GM23338 (cell line): ENCODE data around the gene CACNA2D1. TPM values are rescaled to one million over a fixed set of nuclear protein-coding genes. Genes with fewer than 3 reads are reported as not detected.

Source experiments
- ATAC-seq: fragments of 200-7000 bp; cut with Tn5 transposase; 3 replicates; pipeline ENCODE4 v1.9.1; 2020
- DNase-seq: peaks from one replicate; pipeline ENCODE4 v3.0.0-alpha.2; 2015; ENCODE audit warnings: low spot score
- H2AFZ ChIP-seq: fragments of 200-600 bp; sonication (generic); 2 replicates; pipeline ENCODE4 v1.8.0; 2016; ENCODE audit warnings: antibody characterized with exemption, mild to moderate bottlenecking, moderate library complexity
- H3F3A ChIP-seq: fragments of 200-600 bp; sonication (generic); replicated peaks from 2 replicates; pipeline ENCODE4 v1.8.0; 2017; ENCODE audit warnings: antibody characterized with exemption, mixed run types, low read depth
- H3K27ac ChIP-seq: fragments of 200-600 bp; sonication (generic); 2 replicates; pipeline ENCODE4 v1.6.1; 2016; ENCODE audit warnings: low read depth
- H3K27me3 ChIP-seq: fragments of 200-600 bp; sonication (generic); 2 replicates; pipeline ENCODE4 v1.8.0; 2016; ENCODE audit warnings: mild to moderate bottlenecking, mixed run types, moderate library complexity; ENCODE audit not compliant: insufficient read depth
- H3K36me3 ChIP-seq: fragments of 200-600 bp; sonication (generic); 2 replicates; pipeline ENCODE4 v1.8.0; 2016; ENCODE audit warnings: mild to moderate bottlenecking; ENCODE audit not compliant: insufficient read depth
- H3K4me1 ChIP-seq: fragments of 200-600 bp; sonication (generic); 2 replicates; pipeline ENCODE4 v1.8.0; 2016; ENCODE audit warnings: mild to moderate bottlenecking, moderate library complexity; ENCODE audit not compliant: insufficient read depth
- H3K4me2 ChIP-seq: fragments of 200-600 bp; sonication (generic); 2 replicates; pipeline ENCODE4 v1.7.1; 2017; ENCODE audit warnings: mixed run types
- H3K4me3 ChIP-seq: fragments of 200-600 bp; sonication (generic); 2 replicates; pipeline ENCODE4 v1.6.1; 2016; ENCODE audit warnings: mixed run types
- H3K79me2 ChIP-seq: fragments of 200-600 bp; sonication (generic); replicated peaks from 2 replicates; pipeline ENCODE4 v1.8.0; 2017; ENCODE audit warnings: mild to moderate bottlenecking; ENCODE audit not compliant: insufficient read depth
- H3K9me2 ChIP-seq: fragments of 200-600 bp; sonication (generic); 2 replicates; pipeline ENCODE4 v1.8.0; 2017; ENCODE audit not compliant: insufficient read depth
- H4K20me1 ChIP-seq: fragments of 200-600 bp; sonication (generic); replicated peaks from 2 replicates; pipeline ENCODE4 v1.8.0; 2017; ENCODE audit warnings: mild to moderate bottlenecking; ENCODE audit not compliant: insufficient read depth
- H3K27ac Mint-ChIP-seq: 2 replicates; pipeline ENCODE4 v1.8.0; 2020; ENCODE audit warnings: inconsistent platforms, mild to moderate bottlenecking, moderate library complexity, mixed read lengths
- H3K27me3 Mint-ChIP-seq: 3 replicates; pipeline ENCODE4 v1.8.0; 2022; ENCODE audit warnings: low read depth, mild to moderate bottlenecking, moderate library complexity, mixed read lengths, inconsistent platforms; ENCODE audit not compliant: insufficient read depth, poor library complexity
- H3K36me3 Mint-ChIP-seq: 3 replicates; pipeline ENCODE4 v1.8.0; 2021; ENCODE audit warnings: low read depth, mild to moderate bottlenecking, inconsistent platforms, moderate library complexity, mixed read lengths
- H3K4me1 Mint-ChIP-seq: 3 replicates; pipeline ENCODE4 v1.8.0; 2020; ENCODE audit warnings: mild to moderate bottlenecking, inconsistent platforms, mixed read lengths
- H3K4me3 Mint-ChIP-seq: 3 replicates; pipeline ENCODE4 v1.8.0; 2021; ENCODE audit warnings: moderate library complexity, mild to moderate bottlenecking, inconsistent platforms, mixed read lengths
- H3K9me3 Mint-ChIP-seq: 3 replicates; pipeline ENCODE4 v1.8.0; 2020; ENCODE audit warnings: moderate library complexity, mild to moderate bottlenecking, inconsistent platforms, mixed read lengths
- EZH2 ChIP-seq: fragments of 200-600 bp; sonication (generic); IDR thresholded peaks from one replicate; pipeline ENCODE4 v1.8.0; 2017; ENCODE audit warnings: antibody characterized with exemption, mild to moderate bottlenecking, low read depth; ENCODE audit not compliant: unreplicated experiment
- EZH2phosphoT487 ChIP-seq: fragments of 200-600 bp; sonication (generic); IDR thresholded peaks from one replicate; pipeline ENCODE4 v1.8.1; 2018; ENCODE audit warnings: antibody characterized with exemption; ENCODE audit not compliant: unreplicated experiment
- ZNF114 ChIP-seq: fragments of 250-450 bp; sonication (Bioruptor Pico); IDR thresholded peaks from 2 replicates; pipeline ENCODE4 v1.5.0; 2020; ENCODE audit warnings: mild to moderate bottlenecking, moderate library complexity
- polyA plus RNA-seq: library from polyadenylated mRNA; unstranded; fragments of >200 nt; fragmentation: Nextera tagmentation; extraction: Ambion mirVana; gene quantifications from 2 replicates; pipeline ENCODE4 v1.2.1, GENCODE V29; 2016
- total RNA-seq: library from RNA; depleted of rRNA; stranded (reverse); fragments of >200 nt; shearing (Covaris generic); gene quantifications from 2 replicates; pipeline ENCODE4 v1.2.3, GENCODE V29; 2014
- TF ChIP-seq, protein P1 (sequence below): IDR thresholded peaks from one replicate; pipeline ENCODE4 v1.6.1; 2018; ENCODE audit warnings: antibody characterized with exemption; ENCODE audit not compliant: unreplicated experiment
- TF ChIP-seq, protein P2 (sequence below): fragments of 250-450 bp; sonication (Bioruptor Pico); IDR thresholded peaks from 2 replicates; pipeline ENCODE4 v1.5.0; 2020; ENCODE audit warnings: mild to moderate bottlenecking, moderate library complexity

Gene CACNA2D1
- total and polyA plus RNA-seq, 2 experiments from 2014 or later, result 7.0 to 20.4 TPM

DNA sequence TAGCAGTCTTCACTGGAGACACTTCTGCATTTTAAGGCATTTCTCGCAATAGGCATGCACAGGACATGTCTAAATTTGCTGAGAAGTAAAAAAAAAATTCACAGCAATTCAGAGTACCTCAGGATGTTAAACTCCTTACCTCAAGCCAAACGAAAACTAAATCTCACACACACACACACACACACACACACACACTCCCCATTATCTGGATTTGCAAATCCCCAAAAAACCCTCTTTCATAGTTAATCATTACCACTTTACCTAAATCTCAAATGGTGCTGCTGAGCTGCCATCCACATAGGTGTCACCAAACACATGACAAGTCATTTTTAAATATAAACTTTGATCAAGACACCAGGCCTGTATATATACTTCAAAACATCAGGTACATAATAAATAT lies 31.8 kb downstream of the CACNA2D1 start:
- H3K4me1 ChIP-seq, result no peaks in the 10 kb centered on the region; the same call in 1 of the 2 replicates
- H3K36me3 ChIP-seq, result no peaks in the 10 kb centered on the region
- Mint-ChIP-seq H3K36me3 (peaks cover 3% of the 10 kb centered on the region; the same call in 1 of the 3 replicates), H3K9me3 (no peaks in the 10 kb centered on the region; the same call in 2 of the 3 replicates), H3K4me1 (peaks cover 13% of the 10 kb centered on the region; the same call in 2 of the 3 replicates), H3K4me3 (no peak overlapping the region), H3K27ac (peak overlapping the region; percentile 3; the same call in 1 of the 2 replicates), H3K27me3 (no peaks in the 10 kb centered on the region)
- ATAC-seq (no peak), DNase-seq (no peak)
- H3K27me3 ChIP-seq, result no peaks in the 10 kb centered on the region
- H3K4me2 ChIP-seq, result no peak overlapping the region
- H4K20me1 ChIP-seq, result no peaks in the 10 kb centered on the region
- H3K9me2 ChIP-seq, result no peaks in the 10 kb centered on the region
- H3K4me3 ChIP-seq, result no peak overlapping the region
- H2AFZ ChIP-seq, result no peak overlapping the region
- H3K79me2 ChIP-seq, result peaks cover 3% of the 10 kb centered on the region; the same call in 1 of the 2 replicates
- TF ChIP-seq EZH2phosphoT487 (no peak), ZNF114 (no peak)
- TF ChIP-seq, protein P1, sequence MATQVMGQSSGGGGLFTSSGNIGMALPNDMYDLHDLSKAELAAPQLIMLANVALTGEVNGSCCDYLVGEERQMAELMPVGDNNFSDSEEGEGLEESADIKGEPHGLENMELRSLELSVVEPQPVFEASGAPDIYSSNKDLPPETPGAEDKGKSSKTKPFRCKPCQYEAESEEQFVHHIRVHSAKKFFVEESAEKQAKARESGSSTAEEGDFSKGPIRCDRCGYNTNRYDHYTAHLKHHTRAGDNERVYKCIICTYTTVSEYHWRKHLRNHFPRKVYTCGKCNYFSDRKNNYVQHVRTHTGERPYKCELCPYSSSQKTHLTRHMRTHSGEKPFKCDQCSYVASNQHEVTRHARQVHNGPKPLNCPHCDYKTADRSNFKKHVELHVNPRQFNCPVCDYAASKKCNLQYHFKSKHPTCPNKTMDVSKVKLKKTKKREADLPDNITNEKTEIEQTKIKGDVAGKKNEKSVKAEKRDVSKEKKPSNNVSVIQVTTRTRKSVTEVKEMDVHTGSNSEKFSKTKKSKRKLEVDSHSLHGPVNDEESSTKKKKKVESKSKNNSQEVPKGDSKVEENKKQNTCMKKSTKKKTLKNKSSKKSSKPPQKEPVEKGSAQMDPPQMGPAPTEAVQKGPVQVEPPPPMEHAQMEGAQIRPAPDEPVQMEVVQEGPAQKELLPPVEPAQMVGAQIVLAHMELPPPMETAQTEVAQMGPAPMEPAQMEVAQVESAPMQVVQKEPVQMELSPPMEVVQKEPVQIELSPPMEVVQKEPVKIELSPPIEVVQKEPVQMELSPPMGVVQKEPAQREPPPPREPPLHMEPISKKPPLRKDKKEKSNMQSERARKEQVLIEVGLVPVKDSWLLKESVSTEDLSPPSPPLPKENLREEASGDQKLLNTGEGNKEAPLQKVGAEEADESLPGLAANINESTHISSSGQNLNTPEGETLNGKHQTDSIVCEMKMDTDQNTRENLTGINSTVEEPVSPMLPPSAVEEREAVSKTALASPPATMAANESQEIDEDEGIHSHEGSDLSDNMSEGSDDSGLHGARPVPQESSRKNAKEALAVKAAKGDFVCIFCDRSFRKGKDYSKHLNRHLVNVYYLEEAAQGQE, result no peak
- no peaks in the 10 kb centered on the region for H3F3A ChIP-seq
- H3K27ac ChIP-seq, result no peak overlapping the region

DNA sequence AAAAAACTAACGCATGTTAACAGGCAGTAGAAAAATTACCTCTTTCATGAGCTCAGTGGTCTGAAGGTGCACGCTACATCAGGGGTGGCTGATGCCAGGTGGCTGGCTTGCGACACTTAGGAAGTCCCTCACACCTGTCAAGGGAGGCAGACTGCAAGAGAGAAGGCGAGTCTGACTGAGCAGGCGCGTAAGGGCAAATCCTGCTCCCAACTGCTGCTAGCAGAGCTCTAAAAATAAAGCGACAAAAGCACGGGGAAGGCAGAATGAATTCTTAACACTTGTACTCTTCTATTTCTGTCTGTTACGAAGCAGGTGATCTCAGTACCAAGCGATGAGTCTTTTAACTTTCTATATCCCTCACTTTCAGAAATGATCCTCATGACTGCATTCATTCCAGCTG lies 33.1 kb downstream of the CACNA2D1 start:
- H3K79me2 ChIP-seq, result no peaks in the 10 kb centered on the region; the same call in 1 of the 2 replicates
- no peak overlapping the region for H3K4me2 ChIP-seq
- ATAC-seq, result peak; percentile 60; the same call in 2 of the 3 replicates
- no peaks in the 10 kb centered on the region for H3K9me2 ChIP-seq
- H2AFZ ChIP-seq, result no peak overlapping the region
- no peak overlapping the region for H3K4me3 ChIP-seq
- H3F3A ChIP-seq, result no peaks in the 10 kb centered on the region
- no peaks in the 10 kb centered on the region for H3K27me3 ChIP-seq
- 0 out of 2 replicates have a peak overlapping the region, but pooled peaks have one; percentile 5 for H3K27ac ChIP-seq
- H3K36me3 Mint-ChIP-seq, result peaks cover 11% of the 10 kb centered on the region; the same call in 2 of the 3 replicates
- H3K27me3 Mint-ChIP-seq, result no peaks in the 10 kb centered on the region
- peak; percentile 33 for DNase-seq
- H3K4me3 Mint-ChIP-seq, result no peak overlapping the region
- no peaks in the 10 kb centered on the region; the same call in 1 of the 2 replicates for H3K4me1 ChIP-seq
- peaks cover 13% of the 10 kb centered on the region; the same call in 2 of the 3 replicates for H3K4me1 Mint-ChIP-seq
- peak overlapping the region; percentile 43; the same call in 1 of the 2 replicates for H3K27ac Mint-ChIP-seq
- no peaks in the 10 kb centered on the region for H3K36me3 ChIP-seq
- no peaks in the 10 kb centered on the region for H4K20me1 ChIP-seq
- H3K9me3 Mint-ChIP-seq, result no peaks in the 10 kb centered on the region
- TF ChIP-seq EZH2, result no peak
- TF ChIP-seq, protein P2, sequence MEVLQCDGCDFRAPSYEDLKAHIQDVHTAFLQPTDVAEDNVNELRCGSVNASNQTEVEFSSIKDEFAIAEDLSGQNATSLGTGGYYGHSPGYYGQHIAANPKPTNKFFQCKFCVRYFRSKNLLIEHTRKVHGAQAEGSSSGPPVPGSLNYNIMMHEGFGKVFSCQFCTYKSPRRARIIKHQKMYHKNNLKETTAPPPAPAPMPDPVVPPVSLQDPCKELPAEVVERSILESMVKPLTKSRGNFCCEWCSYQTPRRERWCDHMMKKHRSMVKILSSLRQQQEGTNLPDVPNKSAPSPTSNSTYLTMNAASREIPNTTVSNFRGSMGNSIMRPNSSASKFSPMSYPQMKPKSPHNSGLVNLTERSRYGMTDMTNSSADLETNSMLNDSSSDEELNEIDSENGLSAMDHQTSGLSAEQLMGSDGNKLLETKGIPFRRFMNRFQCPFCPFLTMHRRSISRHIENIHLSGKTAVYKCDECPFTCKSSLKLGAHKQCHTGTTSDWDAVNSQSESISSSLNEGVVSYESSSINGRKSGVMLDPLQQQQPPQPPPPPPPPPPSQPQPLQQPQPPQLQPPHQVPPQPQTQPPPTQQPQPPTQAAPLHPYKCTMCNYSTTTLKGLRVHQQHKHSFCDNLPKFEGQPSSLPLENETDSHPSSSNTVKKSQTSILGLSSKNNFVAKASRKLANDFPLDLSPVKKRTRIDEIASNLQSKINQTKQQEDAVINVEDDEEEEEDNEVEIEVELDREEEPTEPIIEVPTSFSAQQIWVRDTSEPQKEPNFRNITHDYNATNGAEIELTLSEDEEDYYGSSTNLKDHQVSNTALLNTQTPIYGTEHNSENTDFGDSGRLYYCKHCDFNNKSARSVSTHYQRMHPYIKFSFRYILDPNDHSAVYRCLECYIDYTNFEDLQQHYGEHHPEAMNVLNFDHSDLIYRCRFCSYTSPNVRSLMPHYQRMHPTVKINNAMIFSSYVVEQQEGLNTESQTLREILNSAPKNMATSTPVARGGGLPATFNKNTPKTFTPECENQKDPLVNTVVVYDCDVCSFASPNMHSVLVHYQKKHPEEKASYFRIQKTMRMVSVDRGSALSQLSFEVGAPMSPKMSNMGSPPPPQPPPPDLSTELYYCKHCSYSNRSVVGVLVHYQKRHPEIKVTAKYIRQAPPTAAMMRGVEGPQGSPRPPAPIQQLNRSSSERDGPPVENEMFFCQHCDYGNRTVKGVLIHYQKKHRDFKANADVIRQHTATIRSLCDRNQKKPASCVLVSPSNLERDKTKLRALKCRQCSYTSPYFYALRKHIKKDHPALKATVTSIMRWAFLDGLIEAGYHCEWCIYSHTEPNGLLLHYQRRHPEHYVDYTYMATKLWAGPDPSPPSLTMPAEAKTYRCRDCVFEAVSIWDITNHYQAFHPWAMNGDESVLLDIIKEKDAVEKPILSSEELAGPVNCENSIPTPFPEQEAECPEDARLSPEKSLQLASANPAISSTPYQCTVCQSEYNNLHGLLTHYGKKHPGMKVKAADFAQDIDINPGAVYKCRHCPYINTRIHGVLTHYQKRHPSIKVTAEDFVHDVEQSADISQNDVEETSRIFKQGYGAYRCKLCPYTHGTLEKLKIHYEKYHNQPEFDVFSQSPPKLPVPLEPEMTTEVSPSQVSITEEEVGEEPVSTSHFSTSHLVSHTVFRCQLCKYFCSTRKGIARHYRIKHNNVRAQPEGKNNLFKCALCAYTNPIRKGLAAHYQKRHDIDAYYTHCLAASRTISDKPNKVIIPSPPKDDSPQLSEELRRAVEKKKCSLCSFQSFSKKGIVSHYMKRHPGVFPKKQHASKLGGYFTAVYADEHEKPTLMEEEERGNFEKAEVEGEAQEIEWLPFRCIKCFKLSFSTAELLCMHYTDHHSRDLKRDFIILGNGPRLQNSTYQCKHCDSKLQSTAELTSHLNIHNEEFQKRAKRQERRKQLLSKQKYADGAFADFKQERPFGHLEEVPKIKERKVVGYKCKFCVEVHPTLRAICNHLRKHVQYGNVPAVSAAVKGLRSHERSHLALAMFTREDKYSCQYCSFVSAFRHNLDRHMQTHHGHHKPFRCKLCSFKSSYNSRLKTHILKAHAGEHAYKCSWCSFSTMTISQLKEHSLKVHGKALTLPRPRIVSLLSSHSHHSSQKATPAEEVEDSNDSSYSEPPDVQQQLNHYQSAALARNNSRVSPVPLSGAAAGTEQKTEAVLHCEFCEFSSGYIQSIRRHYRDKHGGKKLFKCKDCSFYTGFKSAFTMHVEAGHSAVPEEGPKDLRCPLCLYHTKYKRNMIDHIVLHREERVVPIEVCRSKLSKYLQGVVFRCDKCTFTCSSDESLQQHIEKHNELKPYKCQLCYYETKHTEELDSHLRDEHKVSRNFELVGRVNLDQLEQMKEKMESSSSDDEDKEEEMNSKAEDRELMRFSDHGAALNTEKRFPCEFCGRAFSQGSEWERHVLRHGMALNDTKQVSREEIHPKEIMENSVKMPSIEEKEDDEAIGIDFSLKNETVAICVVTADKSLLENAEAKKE (CRISPR knock-in tag), result no peak
- TF ChIP-seq, protein P1, result no peak
